Vagina (tissue), 2 donors: ENCODE data around the gene TERB2. TPM values are rescaled to one million over a fixed set of nuclear protein-coding genes. Genes with fewer than 3 reads are reported as not detected.

Experiments used
- DNase-seq, 2 donors: peaks; one replicate each; pipeline ENCODE4 v3.0.0-alpha.2; 2017; ENCODE audit errors: extremely low spot score in 2 of 2
- H3K27ac ChIP-seq: fragments of 200-600 bp; sonication (generic); one replicate; pipeline ENCODE4 v1.5.1; 2019
- H3K27me3 ChIP-seq: fragments of 200-600 bp; sonication (generic); one replicate; pipeline ENCODE4 v1.5.1; 2019
- H3K36me3 ChIP-seq, 2 donors: fragments of 200-600 bp; sonication (generic); one replicate each; pipeline ENCODE4 v1.5.1; 2017 to 2019
- H3K4me1 ChIP-seq: fragments of 200-600 bp; sonication (generic); one replicate; pipeline ENCODE4 v1.5.1; 2019
- H3K4me3 ChIP-seq, 2 donors: fragments of 200-600 bp; sonication (generic); 1 replicate in 1 of 2; 2 replicates in 1 of 2; pipeline ENCODE4 v1.5.1; 2016 to 2019
- H3K9me3 ChIP-seq: fragments of 200-600 bp; sonication (generic); one replicate; pipeline ENCODE4 v1.5.1; 2019
- POLR2A ChIP-seq, 2 donors: fragments of 450-650 bp; IDR thresholded peaks; one replicate each; pipeline ENCODE4 v1.6.1; 2017; ENCODE audit warnings: antibody characterized with exemption in 2 of 2, mild to moderate bottlenecking in 2 of 2, moderate library complexity in 2 of 2
- POLR2AphosphoS5 ChIP-seq, 2 donors: sonication (generic); formaldehyde crosslinking; IDR thresholded peaks; one replicate each; pipeline ENCODE4 v1.9.0; 2017; ENCODE audit warnings: antibody characterized with exemption in 2 of 2, mild to moderate bottlenecking in 2 of 2, low read depth in 1 of 2; ENCODE audit not compliant: insufficient read depth in 1 of 2
- intact Hi-C: fragments of 100-400 bp; cut with DNase I; formaldehyde crosslinking; loops from one replicate; pipeline ENCODE4 v1.15.1; 2023
- small RNA-seq: library from RNA; depleted of rRNA; stranded (forward); fragments of <200 nt; gene quantifications from one replicate; pipeline ENCODE3, GENCODE V24; 2016
- total RNA-seq: library from RNA; depleted of rRNA; stranded (reverse); fragments of >200 nt; gene quantifications from one replicate; pipeline ENCODE4 v1.2.3, GENCODE V29; 2016
- TF ChIP-seq, protein P1 (sequence below), 3 experiments: fragments of 450-650 bp in 2 of 3; fragments of 200-600 bp in 1 of 3; sonication (generic) in 1 of 3; IDR thresholded peaks; one replicate each; pipeline ENCODE4 v1.5.1; 2017 to 2019; ENCODE audit warnings: antibody characterized with exemption in 3 of 3, mild to moderate bottlenecking in 2 of 3, moderate library complexity in 2 of 3

The TERB2 gene
- total RNA-seq, 1 donor from 2014 or later, result not detected

DNA sequence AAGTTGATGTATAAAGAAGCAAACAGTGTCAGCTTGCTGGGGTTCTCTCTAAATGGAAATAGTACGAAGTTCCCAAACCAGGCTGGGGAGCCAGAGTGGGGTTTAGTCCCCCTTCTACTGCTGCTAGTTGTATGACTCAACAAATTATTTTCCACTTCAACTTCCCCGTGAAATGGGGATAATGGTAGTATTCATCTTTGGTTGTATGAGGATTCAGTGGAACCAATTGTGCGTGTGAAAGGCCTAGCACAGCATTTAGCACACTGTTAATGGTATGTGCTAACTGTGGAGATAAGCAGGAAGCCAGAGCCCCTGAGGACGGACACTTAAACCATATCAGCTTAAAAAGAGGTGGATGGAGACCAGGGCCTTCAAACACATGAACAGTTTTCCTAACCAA lies 70.7 kb downstream of the TERB2 start:
- H3K4me3 ChIP-seq, result no peak overlapping the region
- no peaks in the 10 kb centered on the region for H3K27me3 ChIP-seq
- TF ChIP-seq POLR2A (IDR thresholded peaks at IDR 0.05) (no peak), POLR2AphosphoS5 (IDR thresholded peaks at IDR 0.05; ENCODE audit: insufficient read depth in 1 of 2, low read depth in 1 of 2) (no peak)
- TF ChIP-seq, protein P1, sequence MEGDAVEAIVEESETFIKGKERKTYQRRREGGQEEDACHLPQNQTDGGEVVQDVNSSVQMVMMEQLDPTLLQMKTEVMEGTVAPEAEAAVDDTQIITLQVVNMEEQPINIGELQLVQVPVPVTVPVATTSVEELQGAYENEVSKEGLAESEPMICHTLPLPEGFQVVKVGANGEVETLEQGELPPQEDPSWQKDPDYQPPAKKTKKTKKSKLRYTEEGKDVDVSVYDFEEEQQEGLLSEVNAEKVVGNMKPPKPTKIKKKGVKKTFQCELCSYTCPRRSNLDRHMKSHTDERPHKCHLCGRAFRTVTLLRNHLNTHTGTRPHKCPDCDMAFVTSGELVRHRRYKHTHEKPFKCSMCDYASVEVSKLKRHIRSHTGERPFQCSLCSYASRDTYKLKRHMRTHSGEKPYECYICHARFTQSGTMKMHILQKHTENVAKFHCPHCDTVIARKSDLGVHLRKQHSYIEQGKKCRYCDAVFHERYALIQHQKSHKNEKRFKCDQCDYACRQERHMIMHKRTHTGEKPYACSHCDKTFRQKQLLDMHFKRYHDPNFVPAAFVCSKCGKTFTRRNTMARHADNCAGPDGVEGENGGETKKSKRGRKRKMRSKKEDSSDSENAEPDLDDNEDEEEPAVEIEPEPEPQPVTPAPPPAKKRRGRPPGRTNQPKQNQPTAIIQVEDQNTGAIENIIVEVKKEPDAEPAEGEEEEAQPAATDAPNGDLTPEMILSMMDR (IDR thresholded peaks at IDR 0.05), result no peak
- no peaks in the 10 kb centered on the region for H3K36me3 ChIP-seq
- peaks cover 15% of the 10 kb centered on the region for H3K4me1 ChIP-seq
- no peak overlapping the region for H3K27ac ChIP-seq
- no peak for DNase-seq
- H3K9me3 ChIP-seq, result no peaks in the 10 kb centered on the region
- intact Hi-C loops, result no loop called here

Small RNA genes lying within 50 kb of the gene (small RNA-seq; reads per million reads assigned to genes)
- gene RNU1-78P, result not detected
- gene RNU6-1108P, result not detected
- gene RNU6-1332P, result not detected
- not detected for gene RNU6-966P

Other genes starting within 250 kb of the TERB2 start
- not detected for gene PATL2, start 245.4 kb upstream of the TERB2 start, total RNA-seq
- gene B2M, start 245.2 kb upstream of the TERB2 start, total RNA-seq, result 2,630 TPM
- 11.3 TPM for gene TRIM69, start 220.2 kb upstream of the TERB2 start, total RNA-seq
- gene SORD, start 66.5 kb downstream of the TERB2 start, total RNA-seq, result 20.4 TPM
- gene DUOX2, start 157.5 kb downstream of the TERB2 start, total RNA-seq, result 20.6 TPM
- 1.5 TPM for gene DUOXA2, start 157.6 kb downstream of the TERB2 start, total RNA-seq
- gene DUOXA1, start 173.2 kb downstream of the TERB2 start, total RNA-seq, result 66.5 TPM
- 98.7 TPM for gene DUOX1, start 173.3 kb downstream of the TERB2 start, total RNA-seq
- 15.0 TPM for gene SHF, start 231.3 kb downstream of the TERB2 start, total RNA-seq